CD8-positive, alpha-beta memory T cell (primary cell): ENCODE results near the gene IL5. TPM values are rescaled to one million over a fixed set of nuclear protein-coding genes. Genes with fewer than 3 reads are reported as not detected.
"Not testable (repeated sequence)": the region's sequence is repeated elsewhere in the genome, so short reads cannot be mapped to it uniquely, and the experiment has no call there.

Experiments used
- CTCF ChIA-PET: fragments of 350-600 bp; sonication (Branson Sonifier 250); formaldehyde crosslinking; loops from one replicate; lab custom pipeline; 2021; ENCODE audit warnings: antibody characterized with exemption; lab: Charles Lee
- POLR2A ChIA-PET: fragments of 350-600 bp; sonication (Branson Sonifier 250); formaldehyde crosslinking; loops from one replicate; lab custom pipeline; 2021; ENCODE audit warnings: antibody characterized with exemption; lab: Charles Lee
- DNase-seq, 5 donors: peaks; one replicate each; pipeline versions ENCODE4 v3.0.0 to v3.0.0-alpha.2; 2020 to 2022; ENCODE audit warnings: mixed read lengths in 1 of 5
- H3K27ac ChIP-seq: one replicate; pipeline ENCODE4 v1.7.0; 2013; ENCODE audit warnings: low read depth, mild to moderate bottlenecking, low read length, moderate library complexity
- H3K27me3 ChIP-seq: 2 replicates; pipeline ENCODE4 v1.7.0; 2013; ENCODE audit warnings: low read length, mild to moderate bottlenecking; ENCODE audit not compliant: insufficient read depth, poor library complexity, severe bottlenecking
- H3K36me3 ChIP-seq: 2 replicates; pipeline ENCODE4 v1.7.0; 2013; ENCODE audit warnings: mild to moderate bottlenecking, low read length, moderate library complexity; ENCODE audit not compliant: insufficient read depth
- H3K4me1 ChIP-seq: 2 replicates; pipeline ENCODE4 v1.7.0; 2013; ENCODE audit warnings: mild to moderate bottlenecking, low read length, moderate library complexity; ENCODE audit not compliant: insufficient read depth
- H3K4me3 ChIP-seq: 2 replicates; pipeline ENCODE4 v1.7.0; 2013; ENCODE audit warnings: mild to moderate bottlenecking, low read length
- H3K9me3 ChIP-seq: 2 replicates; pipeline ENCODE4 v1.7.0; 2013; ENCODE audit warnings: mild to moderate bottlenecking, low read length
- H3K27ac Mint-ChIP-seq, 8 donors: one replicate each; pipeline ENCODE4 v1.8.0; 2020 to 2021; ENCODE audit warnings: mixed read lengths in 8 of 8, mild to moderate bottlenecking in 6 of 8, inconsistent platforms in 3 of 8, moderate library complexity in 3 of 8
- H3K27me3 Mint-ChIP-seq, 2 donors: one replicate each; pipeline ENCODE4 v1.8.0; 2020 to 2021; ENCODE audit warnings: mixed read lengths in 2 of 2, mild to moderate bottlenecking in 1 of 2, moderate library complexity in 1 of 2
- H3K36me3 Mint-ChIP-seq, 3 donors: one replicate each; pipeline ENCODE4 v1.8.0; 2020 to 2021; ENCODE audit warnings: mixed read lengths in 3 of 3, inconsistent platforms in 1 of 3, mild to moderate bottlenecking in 1 of 3
- H3K4me1 Mint-ChIP-seq, 3 donors: one replicate each; pipeline ENCODE4 v1.8.0; 2020 to 2021; ENCODE audit warnings: mixed read lengths in 3 of 3, inconsistent platforms in 1 of 3, mild to moderate bottlenecking in 1 of 3
- H3K4me3 Mint-ChIP-seq, 7 donors: one replicate each; pipeline ENCODE4 v1.8.0; 2020 to 2021; ENCODE audit warnings: mixed read lengths in 7 of 7, mild to moderate bottlenecking in 6 of 7, moderate library complexity in 4 of 7, inconsistent platforms in 2 of 7
- H3K9me3 Mint-ChIP-seq, 5 donors: one replicate each; pipeline ENCODE4 v1.8.0; 2020 to 2022; ENCODE audit warnings: mixed read lengths in 5 of 5, mild to moderate bottlenecking in 3 of 5, moderate library complexity in 2 of 5, inconsistent platforms in 1 of 5
- polyA plus RNA-seq: library from polyadenylated mRNA; unstranded; fragments of 300-500 nt; fragmentation: Illumina TruSeq; gene quantifications from one replicate; pipeline ENCODE4 v1.2.3, GENCODE V29; 2021
- total RNA-seq, 2 experiments: library from RNA; stranded (reverse); gene quantifications; one replicate each; pipeline ENCODE4 v1.2.3, GENCODE V29; 2021

IL5 gene
- total RNA-seq: 10 to 100 TPM; 83.0 to 84.3 TPM
- not detected for polyA plus RNA-seq

GRCh38 chr5:132543472-132544201 is at the start of gene IL5:
Gene IL5, minus strand, starts transcription at chr5:132543522. Its CDS starts 44 bp downstream, at chr5:132543478.
- Histone ChIP-seq H3K27ac (no peak within 1 kb of the TSS), H3K36me3 (no peaks in the 10 kb centered on the region), H3K4me3 (no peak within 1 kb of the TSS), H3K4me1 (no peaks in the 10 kb centered on the region), H3K27me3 (no peaks in the 10 kb centered on the region), H3K9me3 (no peaks in the 10 kb centered on the region)
- H3K4me3 Mint-ChIP-seq: no peak within 1 kb of the TSS
- no peaks in the 10 kb centered on the region for H3K4me1 Mint-ChIP-seq
- H3K27ac Mint-ChIP-seq: peak within 1 kb of the TSS in 2 of 8 donors; percentile 12 to 45
- no peaks in the 10 kb centered on the region for H3K9me3 Mint-ChIP-seq
- H3K27me3 Mint-ChIP-seq: peaks cover 2 to 3% of the 10 kb centered on the region in 2 donors
- no peaks in the 10 kb centered on the region for H3K36me3 Mint-ChIP-seq
- ChIA-PET POLR2A (no interaction called here), CTCF (no interaction called here)
- no peak for DNase-seq

- H3K4me1 ChIP-seq: no peaks in the 10 kb centered on the region
- H3K27ac ChIP-seq: no peak overlapping the region
- no peaks in the 10 kb centered on the region for H3K27me3 ChIP-seq
- no peak for DNase-seq
- Mint-ChIP-seq H3K27me3 (no peaks in the 10 kb centered on the region), H3K36me3 (peaks cover 12 to 82% (median 37%) of the 10 kb centered on the region in 3 donors), H3K4me3 (no peak overlapping the region), H3K9me3 (no peaks in the 10 kb centered on the region), H3K4me1 (no peaks in the 10 kb centered on the region), H3K27ac (no peak overlapping the region)
- no peak overlapping the region for H3K4me3 ChIP-seq
- H3K36me3 ChIP-seq: peaks cover 16% of the 10 kb centered on the region
- ChIA-PET POLR2A (no interaction called here), CTCF (no interaction called here)
- no peaks in the 10 kb centered on the region for H3K9me3 ChIP-seq
Measured at GRCh38 chr5:132592521-132592920, 49.2 kb upstream of the IL5 start.

- Histone ChIP-seq H3K9me3 (no peaks in the 10 kb centered on the region), H3K4me3 (no peak overlapping the region), H3K27ac (no peak overlapping the region), H3K4me1 (no peaks in the 10 kb centered on the region), H3K36me3 (peaks cover 10% of the 10 kb centered on the region), H3K27me3 (no peaks in the 10 kb centered on the region)
- H3K4me1 Mint-ChIP-seq: peaks cover 0 to under 1% (median 0%) of the 10 kb centered on the region in 3 donors
- no peak for DNase-seq
- H3K36me3 Mint-ChIP-seq: peaks cover 14 to 81% (median 30%) of the 10 kb centered on the region in 3 donors
- ChIA-PET POLR2A (no interaction called here), CTCF (no interaction called here)
- no peak overlapping the region for H3K27ac Mint-ChIP-seq
- H3K9me3 Mint-ChIP-seq: no peaks in the 10 kb centered on the region
- no peaks in the 10 kb centered on the region for H3K27me3 Mint-ChIP-seq
- no peak overlapping the region for H3K4me3 Mint-ChIP-seq
Measured at GRCh38 chr5:132591145-132591544, 47.8 kb upstream of the IL5 start.

DNA sequence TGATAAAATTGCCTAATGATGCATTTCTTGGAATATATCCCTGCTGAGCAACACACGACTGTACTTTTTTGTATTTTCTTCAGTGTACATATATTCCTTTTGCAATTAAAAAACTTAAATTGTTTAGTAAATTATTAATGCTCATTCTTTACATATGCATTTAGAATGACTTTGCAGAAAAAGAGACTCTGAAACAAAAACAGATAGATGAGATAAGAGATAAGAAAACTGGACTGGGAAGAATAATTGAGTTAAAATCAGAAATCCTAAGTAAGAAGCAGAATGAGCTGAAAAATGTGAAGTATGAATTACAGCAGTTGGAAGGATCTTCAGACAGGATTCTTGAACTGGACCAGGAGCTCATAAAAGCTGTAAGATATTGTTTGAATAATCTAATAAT is 46.1 kb upstream of the IL5 start:
- ChIA-PET CTCF (no interaction called here), POLR2A (no interaction called here)
- H3K4me1 ChIP-seq: no peaks in the 10 kb centered on the region
- no peaks in the 10 kb centered on the region for H3K27me3 ChIP-seq
- Mint-ChIP-seq H3K4me3 (no peak overlapping the region), H3K36me3 (peaks cover 18 to 82% (median 30%) of the 10 kb centered on the region in 3 donors), H3K9me3 (no peaks in the 10 kb centered on the region), H3K27ac (no peak overlapping the region), H3K27me3 (no peaks in the 10 kb centered on the region), H3K4me1 (peaks cover 0 to 5% (median 0%) of the 10 kb centered on the region in 3 donors)
- H3K4me3 ChIP-seq: no peak overlapping the region
- peaks cover 10% of the 10 kb centered on the region for H3K36me3 ChIP-seq
- H3K9me3 ChIP-seq: no peaks in the 10 kb centered on the region
- DNase-seq: no peak
- no peak overlapping the region for H3K27ac ChIP-seq

- no peaks in the 10 kb centered on the region for H3K27me3 ChIP-seq
- peaks cover 36 to 83% (median 37%) of the 10 kb centered on the region in 3 donors for H3K36me3 Mint-ChIP-seq
- H3K27ac ChIP-seq: no peak overlapping the region
- no peaks in the 10 kb centered on the region for H3K4me1 ChIP-seq
- H3K4me3 ChIP-seq: no peak overlapping the region
- peaks cover 0 to 10% (median 2%) of the 10 kb centered on the region in 3 donors for H3K4me1 Mint-ChIP-seq
- no peaks in the 10 kb centered on the region for H3K27me3 Mint-ChIP-seq
- no peak overlapping the region for H3K4me3 Mint-ChIP-seq
- no peaks in the 10 kb centered on the region for H3K9me3 ChIP-seq
- H3K36me3 ChIP-seq: peaks cover 25% of the 10 kb centered on the region
- no peak for DNase-seq
- ChIA-PET POLR2A (no interaction called here), CTCF (no interaction called here)
- H3K9me3 Mint-ChIP-seq: no peaks in the 10 kb centered on the region
- H3K27ac Mint-ChIP-seq: no peak overlapping the region
Measured at GRCh38 chr5:132586063-132586462, 42.7 kb upstream of the IL5 start.

GRCh38 chr5:132584560-132584959 is 41.2 kb upstream of the IL5 start:
- H3K27me3 Mint-ChIP-seq, DNase-seq, H3K4me3 Mint-ChIP-seq, H3K4me1 Mint-ChIP-seq, H3K4me1 ChIP-seq, H3K27ac Mint-ChIP-seq, H3K27ac ChIP-seq, CTCF ChIA-PET, H3K9me3 Mint-ChIP-seq, POLR2A ChIA-PET, H3K4me3 ChIP-seq, H3K9me3 ChIP-seq, H3K27me3 ChIP-seq: not testable (repeated sequence)
- peaks cover 30% of the 10 kb centered on the region for H3K36me3 ChIP-seq
- peaks cover 31 to 80% (median 34%) of the 10 kb centered on the region in 3 donors for H3K36me3 Mint-ChIP-seq

- Histone ChIP-seq H3K4me3 (no peak overlapping the region), H3K9me3 (no peaks in the 10 kb centered on the region), H3K36me3 (peaks cover 26% of the 10 kb centered on the region), H3K4me1 (no peaks in the 10 kb centered on the region), H3K27me3 (no peaks in the 10 kb centered on the region), H3K27ac (no peak overlapping the region)
- peaks cover 13 to 68% (median 26%) of the 10 kb centered on the region in 3 donors for H3K36me3 Mint-ChIP-seq
- H3K4me3 Mint-ChIP-seq: no peak overlapping the region
- H3K27ac Mint-ChIP-seq: peak overlapping the region in 2 of 8 donors; percentile 28 to 73
- POLR2A ChIA-PET: no interaction called here
- H3K4me1 Mint-ChIP-seq: peaks cover 5 to 13% (median 11%) of the 10 kb centered on the region in 3 donors
- CTCF ChIA-PET: no interaction called here
- H3K27me3 Mint-ChIP-seq: no peaks in the 10 kb centered on the region
- DNase-seq: no peak
- no peaks in the 10 kb centered on the region for H3K9me3 Mint-ChIP-seq
Measured at GRCh38 chr5:132576123-132576522, 32.8 kb upstream of the IL5 start.

- Mint-ChIP-seq H3K9me3 (peaks cover 0 to 8% (median 7%) of the 10 kb centered on the region in 5 donors), H3K27ac (peak overlapping the region in 1 of 8 donors; percentile 8), H3K4me3 (no peak overlapping the region), H3K36me3 (peaks cover 0 to 36% (median 27%) of the 10 kb centered on the region in 3 donors), H3K27me3 (no peaks in the 10 kb centered on the region), H3K4me1 (peaks cover 6 to 39% (median 34%) of the 10 kb centered on the region in 3 donors)
- H3K4me3 ChIP-seq: no peak overlapping the region
- H3K27ac ChIP-seq: no peak overlapping the region
- H3K9me3 ChIP-seq: no peaks in the 10 kb centered on the region
- DNase-seq: no peak
- ChIA-PET CTCF (interaction anchor here (1.0 kb wide), 1 partner anchor 40 kb away, joined by 3 read pairs; no protein-coding TSS in a partner anchor), POLR2A (no interaction called here)
- H3K36me3 ChIP-seq: peaks cover 6% of the 10 kb centered on the region
- H3K4me1 ChIP-seq: peaks cover 5% of the 10 kb centered on the region
- no peaks in the 10 kb centered on the region for H3K27me3 ChIP-seq
Measured at GRCh38 chr5:132566657-132567056, 23.3 kb upstream of the IL5 start.
